Mucosa of descending colon (tissue), 3 donors: ENCODE data around the gene BASP1. TPM values are rescaled to one million over a fixed set of nuclear protein-coding genes. Genes with fewer than 3 reads are reported as not detected.

ENCODE experiments used
- ATAC-seq: fragments of 200-7000 bp; cut with Tn5 transposase; one replicate; pipeline ENCODE4 v1.9.1; 2020; ENCODE audit warnings: mild to moderate bottlenecking, moderate library complexity
- DNase-seq, 3 donors: peaks; one replicate each; pipeline ENCODE4 v3.0.0-alpha.2; 2020
- H3K36me3 ChIP-seq: fragments of 200-600 bp; one replicate; pipeline ENCODE4 v1.8.0; 2021; ENCODE audit warnings: low read depth, mild to moderate bottlenecking
- H3K4me1 ChIP-seq: fragments of 200-600 bp; one replicate; pipeline ENCODE4 v1.8.0; 2021; ENCODE audit warnings: low read depth, mild to moderate bottlenecking
- H3K4me3 ChIP-seq: fragments of 200-600 bp; one replicate; pipeline ENCODE4 v1.8.0; 2021; ENCODE audit warnings: mild to moderate bottlenecking
- H3K9me3 ChIP-seq: fragments of 200-600 bp; one replicate; pipeline ENCODE4 v1.8.0; 2021; ENCODE audit warnings: mild to moderate bottlenecking
- CTCF ChIP-seq: fragments of 200-600 bp; IDR thresholded peaks from one replicate; pipeline ENCODE4 v1.8.0; 2022; ENCODE audit warnings: antibody characterized with exemption, mild to moderate bottlenecking
- intact Hi-C, 2 donors: fragments of 100-400 bp; cut with DNase I in 1 of 2; cut with micrococcal nuclease in 1 of 2; formaldehyde crosslinking; loops; one replicate each; pipeline versions ENCODE4 v1.11.0 to v1.11.1; 2022; cut with DNase I, micrococcal nuclease
- total RNA-seq, 3 donors: library from RNA; stranded (reverse); fragmentation: NEBNext Ultra II Directional in 2 of 3; extraction: Animal tissue kit (Norgen Biotek cat#: 25700) in 2 of 3; gene quantifications; one replicate each; pipeline versions ENCODE4 v1.2.1 to v1.2.4, GENCODE V29; 2021 to 2023
- donor health status: DM: no; HTN: no; CAD: no; lungs with moderate emphysema.
- donor health status: DM: no; HTN: no; CAD: no.
- donor health status: DM: no; HTN: yes; CAD: no.

BASP1 gene
- total RNA-seq, 3 donors from 2014 or later: 3.6 to 10.6 (median 8.6) TPM

- DNase-seq (no peak), ATAC-seq (no peak)
- H3K9me3 ChIP-seq: no peaks in the 10 kb centered on the region
- no peaks in the 10 kb centered on the region for H3K4me1 ChIP-seq
- no peak for TF ChIP-seq CTCF
- H3K36me3 ChIP-seq: no peaks in the 10 kb centered on the region
- no peak overlapping the region for H3K4me3 ChIP-seq
- intact Hi-C loops: no loop called here
Observed at GRCh38 chr5:17275289-17276158, 58.1 kb downstream of the BASP1 start.

- no peak for DNase-seq
- intact Hi-C loops: no loop called here
Observed at GRCh38 chr5:17276445-17276844, 59.0 kb downstream of the BASP1 start.

GRCh38 chr5:17277907-17278306 lies 60.5 kb downstream of the BASP1 start:
- TF ChIP-seq CTCF: no peak
- Histone ChIP-seq H3K9me3 (no peaks in the 10 kb centered on the region), H3K4me1 (no peaks in the 10 kb centered on the region), H3K36me3 (no peaks in the 10 kb centered on the region), H3K4me3 (no peak overlapping the region)
- intact Hi-C loops: no loop called here
- ATAC-seq: no peak
- DNase-seq: no peak

More at GRCh38 chr5:17276445-17276844, 59.0 kb downstream of the BASP1 start:
- no peak overlapping the region for H3K4me3 ChIP-seq
- H3K9me3 ChIP-seq: no peaks in the 10 kb centered on the region
- H3K4me1 ChIP-seq: no peaks in the 10 kb centered on the region
- TF ChIP-seq CTCF: no peak
- no peaks in the 10 kb centered on the region for H3K36me3 ChIP-seq
- no peak for ATAC-seq

- TF ChIP-seq CTCF: no peak
- intact Hi-C loops: no loop called here
- H3K9me3 ChIP-seq: no peaks in the 10 kb centered on the region
- no peaks in the 10 kb centered on the region for H3K4me1 ChIP-seq
- H3K4me3 ChIP-seq: no peak overlapping the region
- H3K36me3 ChIP-seq: no peaks in the 10 kb centered on the region
- ATAC-seq (no peak), DNase-seq (no peak)
Observed at GRCh38 chr5:17278931-17279330, 61.5 kb downstream of the BASP1 start.

- no peak for ATAC-seq
- no peak for TF ChIP-seq CTCF
- Histone ChIP-seq H3K4me1 (no peaks in the 10 kb centered on the region), H3K36me3 (no peaks in the 10 kb centered on the region), H3K4me3 (no peak overlapping the region), H3K9me3 (no peaks in the 10 kb centered on the region)
- no peak for DNase-seq
- intact Hi-C loops: no loop called here
Observed at GRCh38 chr5:17279487-17279886, 62.1 kb downstream of the BASP1 start.
